Fibroblast of skin of back (primary cell): ENCODE measurements around the gene BABAM1.

ENCODE experiments used
- DNase-seq: peaks from one replicate; pipeline ENCODE4 v3.0.0-alpha.2; 2013

The BABAM1 gene

GRCh38 chr19:17324357-17325114, 57.3 kb downstream of the BABAM1 start:
- DNase-seq = no peak

- DNase-seq = no peak
Observed at GRCh38 chr19:17325133-17325532, 57.9 kb downstream of the BABAM1 start.

GRCh38 chr19:17325881-17326594, 58.8 kb downstream of the BABAM1 start:
- no peak for DNase-seq

- DNase-seq = no peak
Observed at GRCh38 chr19:17326595-17326966, 59.3 kb downstream of the BABAM1 start.

- no peak for DNase-seq
Observed at GRCh38 chr19:17327068-17327653, 59.9 kb downstream of the BABAM1 start.

GRCh38 chr19:17327654-17328516, 60.6 kb downstream of the BABAM1 start:
- DNase-seq = no peak
